OCI-LY1 (cell line): ENCODE measurements around the gene CAMTA1.

ENCODE experiments used
- EZH2 ChIP-seq: fragments of 200-600 bp; sonication (generic), shearing (Covaris generic); IDR thresholded peaks from 2 replicates; pipeline ENCODE4 v1.8.0; 2017; ENCODE audit warnings: borderline replicate concordance, mixed run types, mild to moderate bottlenecking, antibody characterized with exemption, low read length, moderate library complexity, mixed read lengths
- TF ChIP-seq, protein P1 (sequence below): fragments of 200-600 bp; sonication (generic), shearing (Covaris generic); IDR thresholded peaks from 2 replicates; pipeline ENCODE4 v1.5.1; 2017; ENCODE audit warnings: mild to moderate bottlenecking, antibody characterized with exemption, low read length, moderate library complexity, mixed read lengths

DNA sequence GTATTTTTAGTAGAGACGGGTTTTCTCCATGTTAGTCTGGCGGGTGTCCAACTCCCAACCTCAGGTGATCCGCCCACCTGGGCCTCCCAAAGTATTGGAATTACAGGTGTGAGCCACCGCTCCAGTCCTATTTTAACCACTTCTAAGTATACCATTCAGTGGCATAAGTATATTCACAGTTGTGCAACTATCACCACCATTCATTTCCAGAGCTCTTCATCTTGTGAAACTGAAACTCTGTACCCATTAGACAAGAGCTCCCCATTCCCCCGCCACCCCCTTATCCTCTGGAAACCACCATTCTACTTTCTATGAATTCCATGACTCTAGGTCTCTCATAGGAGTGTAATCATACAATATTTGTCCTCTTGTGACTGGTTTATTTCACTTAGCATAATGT is 40.2 kb upstream of the CAMTA1 start:
- TF ChIP-seq, protein P1, sequence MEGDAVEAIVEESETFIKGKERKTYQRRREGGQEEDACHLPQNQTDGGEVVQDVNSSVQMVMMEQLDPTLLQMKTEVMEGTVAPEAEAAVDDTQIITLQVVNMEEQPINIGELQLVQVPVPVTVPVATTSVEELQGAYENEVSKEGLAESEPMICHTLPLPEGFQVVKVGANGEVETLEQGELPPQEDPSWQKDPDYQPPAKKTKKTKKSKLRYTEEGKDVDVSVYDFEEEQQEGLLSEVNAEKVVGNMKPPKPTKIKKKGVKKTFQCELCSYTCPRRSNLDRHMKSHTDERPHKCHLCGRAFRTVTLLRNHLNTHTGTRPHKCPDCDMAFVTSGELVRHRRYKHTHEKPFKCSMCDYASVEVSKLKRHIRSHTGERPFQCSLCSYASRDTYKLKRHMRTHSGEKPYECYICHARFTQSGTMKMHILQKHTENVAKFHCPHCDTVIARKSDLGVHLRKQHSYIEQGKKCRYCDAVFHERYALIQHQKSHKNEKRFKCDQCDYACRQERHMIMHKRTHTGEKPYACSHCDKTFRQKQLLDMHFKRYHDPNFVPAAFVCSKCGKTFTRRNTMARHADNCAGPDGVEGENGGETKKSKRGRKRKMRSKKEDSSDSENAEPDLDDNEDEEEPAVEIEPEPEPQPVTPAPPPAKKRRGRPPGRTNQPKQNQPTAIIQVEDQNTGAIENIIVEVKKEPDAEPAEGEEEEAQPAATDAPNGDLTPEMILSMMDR: no peak
- no peak for TF ChIP-seq EZH2
